Activated naive CD4-positive, alpha-beta T cell treated with Interleukin-2 at 50 U/mL for 16 hours (primary cell): Measurements from ENCODE around the gene CDK4.
"Not testable (repeated sequence)": the region's sequence is repeated elsewhere in the genome, so short reads cannot be mapped to it uniquely, and the experiment has no call there.

Source experiments
- DNase-seq: peaks from one replicate; pipeline ENCODE4 v3.0.0-alpha.2; 2020

Gene CDK4

DNA sequence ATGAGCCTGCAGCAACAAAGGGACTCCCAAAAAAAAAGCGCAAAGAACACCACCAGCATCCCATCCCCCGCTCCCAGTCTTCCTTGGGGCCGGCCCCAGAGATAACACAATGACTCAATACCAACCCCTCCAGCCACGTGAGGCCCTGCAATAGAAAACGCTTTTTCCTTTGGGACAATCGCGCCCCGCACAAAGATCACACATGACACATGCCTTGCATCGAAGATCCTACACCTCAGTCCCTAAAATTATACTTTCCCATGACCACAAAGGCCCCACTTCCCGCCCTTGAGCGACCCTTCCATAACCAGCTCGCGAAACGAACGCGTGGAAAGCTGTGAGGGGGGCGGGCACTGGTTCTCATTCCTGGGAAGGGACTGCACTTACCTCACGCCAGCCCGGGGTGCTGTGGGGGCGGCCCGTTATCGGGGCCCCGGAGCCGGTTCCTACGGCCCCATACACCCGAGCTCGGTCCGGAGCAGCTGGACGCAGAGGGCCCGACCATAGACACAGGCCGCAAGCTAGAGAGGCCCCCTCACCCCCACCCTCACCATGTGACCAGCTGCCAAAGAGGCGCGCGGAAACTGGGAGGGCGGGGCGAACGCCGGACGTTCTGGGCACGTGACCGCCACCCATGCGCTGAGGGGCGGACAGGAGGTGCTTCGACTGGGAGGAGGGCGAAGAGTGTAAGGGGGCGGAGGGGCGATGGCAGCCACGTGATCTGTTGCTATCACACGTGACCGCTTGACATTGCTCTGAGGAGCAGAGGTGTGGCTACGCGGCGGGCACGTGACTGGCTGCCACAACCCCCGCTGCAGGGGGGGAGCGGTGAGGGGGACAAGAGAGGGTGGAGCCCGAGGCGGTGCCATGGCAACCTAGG is at the start of gene CDK4:
Gene CDK4 (minus strand): TSS at position 523 of the 880 bp plus-strand sequence. CDS start 593 bp downstream, outside the sequence.
- DNase-seq: peak; percentile 99

DNA sequence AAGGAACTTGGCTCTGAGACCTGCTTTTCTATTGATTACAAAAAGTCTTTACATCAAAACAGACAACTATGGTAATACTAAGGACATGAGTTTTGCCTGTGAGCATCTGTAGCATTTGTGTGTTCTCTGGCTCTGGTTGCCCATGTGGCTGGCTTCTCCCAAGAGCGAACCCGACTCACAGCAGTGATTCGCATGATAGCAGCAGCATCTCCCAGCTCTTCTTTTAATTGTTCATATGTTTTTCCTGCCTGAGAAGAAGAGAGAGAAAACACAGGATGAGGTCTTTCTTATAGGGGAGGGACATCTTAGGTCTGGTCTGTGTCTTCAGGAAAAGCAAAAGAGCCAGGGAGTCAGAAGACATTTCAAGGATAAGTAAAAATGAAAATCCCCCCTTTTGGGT is 48.9 kb upstream of the CDK4 start:
- DNase-seq: no peak

DNA sequence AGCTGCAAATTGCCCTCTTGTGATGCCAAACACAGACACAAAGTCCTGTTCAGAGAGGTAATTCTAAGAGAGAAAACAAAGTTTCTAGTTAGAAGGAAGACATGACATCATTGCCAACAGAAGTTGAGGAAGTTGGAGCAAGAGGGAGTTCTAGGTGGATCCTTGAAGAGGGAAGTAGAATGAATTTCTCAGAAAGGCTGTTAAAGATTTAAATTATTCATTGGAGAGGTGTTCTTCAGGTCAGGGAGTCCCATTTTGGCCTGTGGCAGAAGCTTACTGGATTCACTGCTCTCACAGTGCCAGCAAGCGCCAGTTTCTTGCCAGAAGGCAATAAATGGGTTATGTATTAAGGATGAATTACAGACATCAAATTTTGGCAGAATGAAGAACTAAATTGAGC is 45.8 kb upstream of the CDK4 start:
- DNase-seq: no peak

DNA sequence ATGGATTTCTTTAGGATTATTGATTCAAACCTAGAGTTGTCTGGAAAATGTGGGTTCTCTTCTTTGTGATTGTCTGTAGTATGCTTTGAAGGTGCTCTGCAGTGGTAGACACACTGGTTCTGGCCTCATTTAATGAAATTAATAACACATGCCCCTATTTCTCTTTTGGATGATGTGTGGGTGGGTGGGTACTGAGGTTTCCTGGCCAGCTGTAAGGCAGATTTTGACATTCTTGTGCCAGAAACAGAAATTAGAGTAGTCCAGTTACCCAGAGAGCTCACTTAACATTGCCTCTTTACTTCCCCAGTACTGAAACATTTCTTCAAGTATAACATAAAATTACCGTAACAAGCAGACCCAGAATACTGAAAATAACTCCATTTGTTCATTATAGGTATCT is 44.9 kb upstream of the CDK4 start:
- DNase-seq: no peak

DNA sequence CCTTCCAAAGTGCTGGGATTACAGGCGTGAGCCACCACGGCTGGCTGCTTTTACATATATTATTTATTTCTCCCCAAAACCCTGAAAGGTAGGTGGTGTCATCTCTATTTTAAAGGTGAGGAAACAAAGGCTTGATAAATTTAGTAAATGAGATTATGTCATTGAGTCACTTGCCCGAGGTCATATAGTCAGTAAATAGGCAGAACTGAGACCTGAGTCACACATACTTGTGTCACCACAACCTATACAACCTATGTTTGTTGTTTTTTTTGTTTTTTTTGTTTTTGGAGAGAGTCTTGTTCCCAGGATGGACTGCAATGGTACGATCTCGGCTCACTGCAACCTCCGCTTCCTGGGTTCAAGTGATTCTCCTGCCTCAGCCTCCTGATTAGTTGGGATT is 43.2 kb upstream of the CDK4 start:
- no peak for DNase-seq

DNA sequence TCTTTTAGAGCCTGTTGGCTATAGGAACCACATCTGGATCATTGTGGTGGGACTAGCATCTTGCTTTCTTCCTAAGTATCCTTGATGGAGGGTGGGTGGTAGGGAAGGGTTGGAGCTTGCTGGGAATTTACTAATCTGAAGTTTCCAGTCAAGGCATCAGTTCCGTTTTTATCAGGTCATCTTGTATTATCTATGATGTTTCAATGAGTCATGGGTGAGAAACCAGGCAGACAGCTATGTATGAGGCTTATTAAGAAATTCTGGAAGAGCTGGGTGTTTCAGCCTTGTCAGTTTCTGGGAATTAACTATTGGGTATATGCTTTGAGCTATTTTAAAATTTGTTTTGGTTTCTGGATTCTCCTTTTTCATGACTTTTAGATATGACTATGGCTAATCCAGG is 41.8 kb upstream of the CDK4 start:
- DNase-seq: no peak

DNA sequence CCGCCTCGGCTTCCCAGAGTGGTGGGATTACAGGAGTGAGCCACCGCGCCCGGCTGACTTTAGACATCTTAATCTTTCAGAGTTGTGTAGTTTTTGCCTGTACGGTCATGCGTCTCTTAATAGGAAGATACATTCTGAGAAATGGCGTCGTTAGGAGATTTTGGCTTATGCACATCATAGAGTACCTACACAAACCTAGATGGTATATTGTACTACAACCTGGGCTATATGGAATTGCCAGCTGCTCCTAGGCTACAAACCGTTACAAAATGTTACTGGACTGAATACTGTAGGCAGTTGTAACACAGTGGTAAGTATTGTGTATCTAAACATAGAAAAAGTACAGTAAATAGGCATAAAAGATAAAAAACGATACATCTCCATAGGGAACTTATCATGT is 31.8 kb upstream of the CDK4 start:
- DNase-seq: no peak

DNA sequence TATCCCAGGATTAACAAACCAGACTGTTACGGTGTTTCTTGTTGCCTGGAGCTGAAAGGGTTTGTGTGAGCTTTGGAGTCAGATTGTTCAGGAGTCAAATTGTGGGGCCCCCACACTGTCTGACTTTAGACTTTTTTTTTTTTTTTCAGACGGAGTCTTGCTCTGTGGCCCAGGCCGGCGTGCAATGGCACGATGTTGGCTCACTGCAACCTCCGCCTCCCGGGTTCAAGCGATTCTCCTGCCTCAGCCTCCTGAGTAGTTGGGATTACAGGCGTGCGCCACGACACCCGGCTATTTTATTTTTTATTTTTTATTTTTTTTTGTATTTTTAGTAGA is 31.3 kb upstream of the CDK4 start:
- no peak for DNase-seq

DNA sequence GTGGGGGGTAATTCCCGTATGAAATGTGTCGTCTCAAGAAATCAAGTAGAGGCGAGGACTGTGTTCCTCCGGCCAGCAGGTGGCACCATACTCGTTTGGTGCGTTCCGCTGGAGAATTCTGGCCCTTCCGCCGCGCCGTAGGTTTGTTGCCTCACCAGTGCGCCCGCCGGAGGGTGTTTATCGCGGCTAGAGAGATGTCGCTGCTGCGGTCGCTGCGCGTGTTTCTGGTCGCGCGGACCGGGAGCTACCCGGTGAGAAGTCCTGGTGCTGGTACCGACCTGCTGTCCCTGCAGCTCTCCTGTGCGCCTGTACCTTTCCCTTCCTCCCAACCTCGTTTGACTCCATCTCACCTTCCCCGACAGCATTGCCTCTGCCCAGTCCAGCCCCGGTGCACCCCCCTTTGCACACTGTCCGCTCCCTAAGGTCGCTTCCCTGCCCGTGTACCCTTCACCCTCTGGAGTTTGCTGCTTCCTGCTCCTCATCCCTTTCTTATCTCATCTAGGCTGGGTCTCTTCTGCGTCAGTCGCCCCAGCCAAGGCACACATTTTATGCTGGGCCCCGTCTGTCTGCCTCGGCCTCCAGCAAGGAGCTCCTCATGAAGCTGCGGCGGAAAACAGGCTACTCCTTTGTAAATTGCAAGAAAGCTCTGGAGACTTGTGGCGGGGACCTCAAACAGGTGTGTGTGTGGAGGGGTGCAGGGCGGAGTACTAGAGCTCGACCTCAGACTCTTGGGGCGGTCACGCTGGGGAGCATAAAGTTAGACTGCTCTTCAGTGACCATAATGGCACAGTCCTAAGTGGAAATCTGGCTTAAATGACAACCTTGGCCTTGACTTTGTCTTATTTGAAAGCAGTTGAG is 30.7 kb upstream of the CDK4 start, which contains the start of gene TSFM:
Gene TSFM (plus strand): TSS at position 180 of the 858 bp plus-strand sequence. CDS start 15 bp downstream, at position 195.
- DNase-seq: peak; percentile 98

DNA sequence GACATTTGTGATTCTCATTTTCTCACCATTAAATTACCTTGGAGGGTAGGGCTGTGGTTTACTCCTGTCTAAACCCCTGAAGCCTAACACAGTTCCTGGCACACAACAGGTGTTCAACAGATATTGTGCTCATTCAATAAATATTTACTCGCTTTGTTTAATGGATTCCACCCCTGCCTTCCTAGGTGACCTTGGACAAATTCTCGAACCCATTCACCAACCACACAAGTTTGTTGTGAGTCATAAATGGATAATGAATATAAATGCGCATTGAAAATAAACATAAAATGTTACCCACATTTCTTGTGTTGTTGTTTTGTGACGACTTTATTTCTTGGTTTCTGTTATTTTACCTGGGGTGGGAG is 30.1 kb upstream of the CDK4 start:
- DNase-seq: no peak

DNA sequence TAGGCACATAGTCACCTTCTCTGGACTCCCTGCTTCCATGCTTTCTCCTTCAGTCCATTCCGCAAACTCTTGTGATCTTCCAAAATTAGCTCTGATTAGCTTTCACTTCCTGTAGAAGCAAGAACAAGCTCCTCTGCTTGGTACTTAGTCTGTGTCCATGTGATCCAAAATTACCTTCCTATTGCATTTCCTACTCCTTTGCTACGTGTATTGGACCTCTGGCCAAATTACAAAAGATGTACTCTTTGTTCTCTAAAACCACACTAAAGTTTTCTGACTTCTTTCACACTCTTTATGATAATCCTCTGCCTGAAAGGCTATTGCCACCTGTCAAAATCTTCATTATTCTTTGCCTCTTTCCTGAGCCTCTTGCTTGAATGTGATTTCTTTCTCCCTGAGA is 29.7 kb upstream of the CDK4 start:
- DNase-seq: no peak

DNA sequence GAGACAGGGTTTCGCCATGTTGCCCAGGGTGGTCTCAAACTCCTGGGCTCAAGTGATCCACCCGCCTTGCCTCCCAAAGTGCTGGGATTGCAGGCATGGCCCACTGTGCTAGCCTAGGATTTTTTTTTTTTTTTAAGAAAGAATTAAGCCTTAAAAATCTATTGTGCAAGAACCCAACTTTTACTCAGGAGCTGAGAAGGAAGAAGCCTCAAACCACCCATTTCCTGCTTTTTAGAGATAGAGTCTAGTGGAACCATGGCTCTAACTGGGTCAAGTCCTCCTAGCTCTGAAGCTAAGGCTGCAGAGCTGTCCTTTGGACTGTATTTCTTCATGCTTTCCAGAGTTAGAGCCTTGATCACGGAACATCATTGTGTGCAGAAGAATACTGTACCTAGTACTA is 29.1 kb upstream of the CDK4 start:
- DNase-seq: no peak

DNA sequence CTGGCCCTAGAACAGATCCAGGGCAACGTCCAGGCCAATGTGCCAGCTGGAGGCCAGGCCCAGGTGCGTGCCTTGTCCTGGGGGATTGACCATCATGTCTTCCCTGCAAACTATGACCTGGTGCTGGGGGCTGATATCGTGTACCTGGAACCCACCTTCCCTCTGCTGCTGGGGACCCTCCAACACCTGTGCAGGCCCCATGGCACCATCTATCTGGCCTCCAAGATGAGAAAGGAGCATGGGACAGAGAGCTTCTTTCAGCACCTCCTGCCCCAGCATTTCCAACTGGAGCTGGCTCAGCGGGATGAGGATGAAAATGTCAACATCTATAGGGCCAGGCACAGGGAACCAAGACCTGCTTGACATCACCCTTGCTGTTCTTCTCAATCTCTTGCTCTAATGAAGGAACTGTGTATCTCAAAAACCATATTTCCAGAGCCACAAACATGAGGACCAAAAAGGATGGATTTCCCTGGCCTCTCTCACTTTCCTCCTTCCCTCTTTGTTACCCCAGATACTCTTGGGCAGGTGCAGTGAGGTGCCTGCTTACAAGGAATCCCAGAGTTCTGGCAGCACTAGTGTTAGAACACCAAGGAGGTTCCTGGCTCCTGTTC is 28.3 kb upstream of the CDK4 start:
- DNase-seq: no peak

DNA sequence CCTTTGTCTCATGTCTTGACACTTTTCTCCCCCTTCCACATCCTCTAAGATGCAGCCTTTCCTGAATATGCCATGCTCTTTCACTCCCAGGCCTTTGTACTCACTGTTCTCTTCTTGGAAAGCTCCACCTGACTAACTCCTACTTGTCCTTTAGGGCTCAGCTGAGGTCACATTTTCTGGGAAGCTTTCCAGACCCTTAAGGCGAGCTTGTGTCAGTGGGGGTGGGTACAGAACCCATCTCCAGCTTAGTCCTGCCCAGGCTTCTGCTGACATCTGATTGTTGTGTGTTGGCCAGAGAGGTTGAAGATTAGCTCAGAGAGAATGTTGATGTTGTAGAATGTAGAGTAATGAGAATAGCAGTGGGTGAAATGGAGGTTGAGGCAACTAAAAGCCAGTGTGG is 27.6 kb upstream of the CDK4 start:
- no peak for DNase-seq

DNA sequence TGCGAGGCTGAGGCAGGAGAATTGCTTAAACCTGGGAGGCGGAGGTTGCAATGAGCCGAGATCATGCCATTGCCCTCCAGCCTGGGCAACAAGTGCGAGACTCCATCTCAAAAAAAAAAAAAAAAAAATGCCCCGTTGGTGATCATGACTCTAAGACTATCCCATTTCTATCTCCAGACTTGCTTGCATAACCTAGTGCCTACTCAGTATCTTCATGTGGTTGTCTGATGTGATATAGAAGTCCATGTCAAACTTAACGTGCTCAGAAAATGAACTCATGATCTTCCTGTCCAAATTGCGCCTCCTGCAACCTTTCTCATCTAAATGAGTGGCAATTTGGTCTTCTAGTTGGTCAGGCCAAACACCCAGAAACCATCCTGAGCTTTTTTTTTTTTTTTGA is 25.8 kb upstream of the CDK4 start:
- DNase-seq: no peak

DNA sequence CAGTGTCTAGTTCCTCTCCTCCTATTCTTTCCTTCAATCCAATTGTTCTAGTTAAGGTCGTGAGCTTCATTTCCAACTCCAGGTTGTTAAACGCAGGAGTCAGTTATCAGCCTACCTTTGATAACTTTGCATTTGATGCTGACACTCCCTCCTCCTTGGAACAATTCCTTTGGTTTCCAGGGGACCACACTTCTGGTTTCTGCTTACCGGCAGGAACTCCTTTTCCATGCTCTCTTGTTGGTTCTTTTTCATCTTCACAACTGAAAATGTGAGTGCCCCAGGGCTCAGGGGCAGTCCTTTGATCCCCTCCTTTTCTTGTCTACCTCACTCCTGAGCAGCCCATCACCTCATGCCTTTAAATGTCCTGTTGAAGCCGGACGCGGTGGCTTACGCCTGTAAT is 25.3 kb upstream of the CDK4 start:
- no peak for DNase-seq

DNA sequence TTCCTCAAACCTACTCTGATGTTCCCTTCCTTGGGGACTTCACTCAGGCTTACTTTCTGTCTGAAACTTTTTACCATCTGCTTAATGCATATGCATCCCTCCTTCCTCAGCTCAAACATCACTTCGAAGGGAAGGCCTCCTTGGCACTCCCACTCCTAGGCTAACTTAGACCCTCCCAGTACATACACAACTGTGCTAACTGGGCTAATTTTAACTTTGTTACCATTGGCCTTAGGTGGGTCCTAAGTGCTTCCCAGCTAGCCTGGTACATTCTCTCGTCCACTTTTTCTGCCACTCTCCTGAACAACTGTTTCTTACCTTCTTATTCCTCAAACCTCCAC is 24.1 kb upstream of the CDK4 start:
- no peak for DNase-seq

DNA sequence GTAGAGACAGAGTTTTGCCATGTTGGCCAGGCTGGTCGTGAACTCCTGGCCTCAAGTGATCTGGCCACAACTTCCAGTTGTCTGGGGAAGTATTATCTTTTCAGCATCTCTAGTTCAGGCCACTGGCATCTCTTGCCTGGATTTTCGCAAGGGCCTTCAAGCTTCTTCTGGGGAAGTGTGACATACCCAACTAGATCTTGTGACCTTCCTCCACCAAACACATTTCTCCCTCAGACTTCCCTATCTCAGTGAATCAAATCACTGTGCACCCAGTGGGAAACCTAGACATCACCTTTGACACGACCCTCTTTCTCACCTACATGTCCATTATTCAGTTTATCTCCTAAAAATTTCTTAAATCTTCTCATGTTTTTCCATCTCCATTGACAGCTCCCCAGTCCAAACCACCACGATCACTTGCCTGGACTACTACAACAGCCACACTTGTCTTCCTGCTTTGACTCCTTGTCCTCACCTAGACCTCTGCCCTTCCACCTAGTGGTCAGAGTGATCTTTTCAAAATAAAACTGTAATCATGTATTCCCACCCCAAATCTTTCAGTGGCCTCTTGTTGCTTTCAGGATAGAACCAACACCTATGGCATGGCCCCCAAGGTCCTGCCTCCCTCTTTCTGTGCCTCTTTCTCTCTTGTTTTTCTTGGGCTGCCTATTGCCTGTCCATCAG is 23.6 kb upstream of the CDK4 start:
- DNase-seq: no peak

DNA sequence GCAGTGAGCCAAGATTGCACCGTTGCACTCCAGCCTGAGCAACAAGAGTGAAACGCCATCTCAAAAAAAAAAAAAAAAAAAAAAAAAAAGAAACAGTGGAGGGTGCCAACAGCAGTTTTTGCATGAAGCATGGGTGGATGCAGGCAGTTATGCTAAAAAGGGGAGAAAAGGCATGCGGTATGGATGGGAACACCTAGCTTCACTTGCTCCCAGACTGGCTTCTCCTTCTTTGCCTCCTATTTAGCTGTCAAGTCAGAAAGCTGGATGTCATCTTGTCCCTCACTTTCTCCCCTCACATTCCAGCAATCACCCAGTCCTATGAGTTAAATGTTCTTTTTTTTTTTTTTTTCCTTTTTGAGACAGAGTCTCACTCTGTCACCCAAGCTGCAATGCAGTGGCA is 22.9 kb upstream of the CDK4 start:
- DNase-seq: no peak

DNA sequence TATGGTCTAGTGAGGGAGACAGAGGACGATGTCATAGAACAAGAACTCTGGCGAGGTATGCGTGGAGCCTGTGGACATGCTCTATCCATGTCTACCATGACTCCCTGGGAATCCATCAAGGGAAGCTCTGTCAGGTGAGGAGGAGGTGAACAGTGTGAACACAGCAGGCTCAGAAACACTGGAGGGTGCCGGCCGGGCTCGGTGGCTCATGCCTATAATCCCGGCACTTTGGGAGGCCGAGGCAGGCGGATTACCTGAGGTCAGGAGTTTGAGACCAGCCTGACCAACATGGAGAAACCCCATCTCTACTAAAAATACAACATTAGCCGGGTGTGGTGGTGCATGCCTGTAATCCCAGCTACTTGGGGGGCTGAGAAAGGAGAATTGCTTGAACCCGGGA is 22.5 kb upstream of the CDK4 start:
- DNase-seq: not testable (repeated sequence)

DNA sequence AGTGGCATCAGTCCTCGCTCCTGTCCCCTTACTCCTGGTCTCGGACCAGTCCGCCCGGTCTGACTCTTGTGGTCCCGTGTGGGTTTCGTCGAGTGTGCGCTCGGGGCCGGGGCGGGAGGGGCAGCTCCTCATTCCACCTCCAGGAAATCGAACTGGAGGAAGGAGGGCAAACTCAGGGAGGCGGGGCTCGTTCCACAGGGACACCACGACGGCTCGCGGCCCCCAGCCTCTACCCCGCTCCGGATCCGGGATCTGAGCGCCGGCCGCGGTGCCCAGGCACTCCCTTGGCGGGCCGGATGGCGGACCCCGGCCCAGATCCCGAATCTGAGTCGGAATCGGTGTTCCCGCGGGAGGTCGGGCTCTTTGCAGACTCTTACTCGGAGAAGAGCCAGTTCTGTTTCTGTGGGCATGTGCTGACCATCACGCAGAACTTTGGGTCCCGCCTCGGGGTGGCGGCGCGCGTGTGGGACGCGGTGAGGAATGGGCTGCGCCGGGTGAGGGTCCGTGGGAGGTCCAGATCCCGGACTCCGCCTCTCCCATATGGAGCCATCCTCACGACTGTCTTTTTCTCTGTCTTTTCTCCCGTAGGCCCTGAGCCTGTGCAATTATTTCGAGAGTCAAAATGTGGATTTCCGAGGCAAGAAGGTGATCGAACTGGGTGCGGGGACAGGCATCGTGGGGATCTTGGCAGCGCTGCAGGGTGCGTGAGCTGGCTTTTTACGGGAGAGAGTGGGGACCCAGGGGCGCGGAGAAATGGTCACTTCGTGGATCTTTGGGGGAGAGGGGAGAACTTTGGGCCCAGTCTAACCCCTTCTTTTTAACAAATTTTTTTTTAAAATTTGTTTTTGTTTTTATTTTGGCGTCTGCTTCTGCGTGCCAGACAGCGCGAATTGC is 20.6 kb upstream of the CDK4 start, which contains the start of gene EEF1AKMT3:
Gene EEF1AKMT3 (plus strand): TSS at position 186 of the 894 bp plus-strand sequence. CDS start 111 bp downstream, at position 297.
- DNase-seq: peak; percentile 48

DNA sequence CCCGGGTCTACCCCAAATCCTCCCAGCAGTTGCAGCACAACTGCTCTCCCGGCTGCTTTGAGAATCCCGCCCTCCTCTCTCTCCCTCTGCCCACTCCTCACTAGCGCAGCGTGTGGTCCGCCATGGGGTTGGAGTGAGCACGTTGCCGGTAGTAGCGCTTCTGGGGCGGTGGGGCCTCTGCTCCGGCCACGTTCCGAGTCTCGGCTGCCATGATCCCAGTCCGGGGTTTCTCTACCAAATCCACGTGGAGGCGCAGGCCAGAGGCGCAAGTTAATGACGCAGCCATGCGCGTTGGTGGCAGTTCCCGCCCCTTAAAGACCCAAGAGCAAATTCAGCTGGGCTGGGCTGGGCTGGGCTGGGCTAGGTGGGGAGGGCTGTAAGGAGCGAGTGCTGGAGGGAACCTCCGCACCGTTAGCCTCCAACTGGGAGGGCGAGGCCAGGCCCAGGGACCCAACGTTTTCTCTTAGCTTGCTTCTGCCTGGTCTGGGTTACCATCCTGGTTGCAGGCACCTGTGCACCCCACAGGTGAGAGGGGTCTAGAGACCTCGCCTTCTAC is 19.8 kb upstream of the CDK4 start, which contains the start of gene METTL1:
Gene METTL1 (minus strand): TSS at position 233 of the 556 bp plus-strand sequence. CDS start 22 bp downstream, at position 211.
- peak; percentile 95 for DNase-seq
